SK-N-SH (cell line): ENCODE data around the gene MKX.

ENCODE experiments used
- GATA2 ChIP-seq: sonication (generic); formaldehyde crosslinking; IDR thresholded peaks from 2 replicates; pipeline ENCODE4 v1.5.0; 2020; ENCODE audit warnings: mild to moderate bottlenecking, missing genetic modification reagents
- RFX5 ChIP-seq: IDR thresholded peaks from 2 replicates; pipeline ENCODE4 v1.6.1; 2012; ENCODE audit warnings: mild to moderate bottlenecking, improper control_type of control experiment, low read length
- TF ChIP-seq, protein P1 (sequence below): fragments of 200-600 bp; sonication (generic); IDR thresholded peaks from 2 replicates; pipeline ENCODE4 v1.6.1; 2017; ENCODE audit warnings: antibody characterized with exemption, mild to moderate bottlenecking, moderate library complexity

DNA sequence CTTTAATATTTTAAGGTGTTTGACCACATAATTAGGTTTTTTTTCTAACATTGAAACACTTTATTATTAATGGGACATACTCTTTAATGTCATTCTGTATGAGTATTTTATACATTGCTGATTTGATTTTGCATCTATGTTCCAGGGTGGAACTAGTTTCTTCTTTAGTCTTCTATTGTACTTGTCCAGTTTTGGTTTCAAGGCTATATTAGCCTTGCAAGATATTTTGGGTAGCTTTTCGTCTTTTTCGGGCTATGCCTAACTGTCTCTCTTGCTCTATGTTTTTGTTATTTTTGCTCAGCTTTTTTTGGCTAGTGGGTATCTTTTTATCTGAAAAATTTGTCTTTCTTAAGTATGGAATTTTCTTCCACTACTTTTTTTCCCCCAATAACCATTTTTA, 38.7 kb upstream of the MKX start:
- TF ChIP-seq, protein P1, sequence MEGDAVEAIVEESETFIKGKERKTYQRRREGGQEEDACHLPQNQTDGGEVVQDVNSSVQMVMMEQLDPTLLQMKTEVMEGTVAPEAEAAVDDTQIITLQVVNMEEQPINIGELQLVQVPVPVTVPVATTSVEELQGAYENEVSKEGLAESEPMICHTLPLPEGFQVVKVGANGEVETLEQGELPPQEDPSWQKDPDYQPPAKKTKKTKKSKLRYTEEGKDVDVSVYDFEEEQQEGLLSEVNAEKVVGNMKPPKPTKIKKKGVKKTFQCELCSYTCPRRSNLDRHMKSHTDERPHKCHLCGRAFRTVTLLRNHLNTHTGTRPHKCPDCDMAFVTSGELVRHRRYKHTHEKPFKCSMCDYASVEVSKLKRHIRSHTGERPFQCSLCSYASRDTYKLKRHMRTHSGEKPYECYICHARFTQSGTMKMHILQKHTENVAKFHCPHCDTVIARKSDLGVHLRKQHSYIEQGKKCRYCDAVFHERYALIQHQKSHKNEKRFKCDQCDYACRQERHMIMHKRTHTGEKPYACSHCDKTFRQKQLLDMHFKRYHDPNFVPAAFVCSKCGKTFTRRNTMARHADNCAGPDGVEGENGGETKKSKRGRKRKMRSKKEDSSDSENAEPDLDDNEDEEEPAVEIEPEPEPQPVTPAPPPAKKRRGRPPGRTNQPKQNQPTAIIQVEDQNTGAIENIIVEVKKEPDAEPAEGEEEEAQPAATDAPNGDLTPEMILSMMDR = no peak
- TF ChIP-seq RFX5 (no peak), GATA2 (CRISPR knock-in tag) (no peak)
